Measurements from ENCODE around the gene ATG7. TPM values are rescaled to one million over a fixed set of nuclear protein-coding genes. Genes with fewer than 3 reads are reported as not detected.

Gene ATG7
- total RNA-seq, 2 experiments from 2014 or later: 36.8 to 40.0 TPM

- H3K4me1 Mint-ChIP-seq (ENCODE audit: low read depth): no peaks in the 10 kb centered on the region
- DNase-seq: no peak
- ChIA-PET CTCF (interaction anchor here (0.9 to 4.9 kb wide), 19 partner anchors 9 to 456 kb away, joined by 3 to 76 read pairs (median 6); partner anchors contain the start of gene HRH1), POLR2A (no interaction called here)
- no peak for ATAC-seq
- H3K27ac Mint-ChIP-seq: no peak overlapping the region
- H3K27me3 Mint-ChIP-seq (ENCODE audit: low read depth): no peaks in the 10 kb centered on the region
- peaks cover 5% of the 10 kb centered on the region for H3K36me3 Mint-ChIP-seq (ENCODE audit: low read depth)
- no peak overlapping the region for H3K4me3 Mint-ChIP-seq
- H3K9me3 Mint-ChIP-seq (ENCODE audit: insufficient read depth): no peaks in the 10 kb centered on the region
These were observed 107.9 kb downstream of the ATG7 start for GRCh38 chr3:11379824-11380701.

GRCh38 chr3:11381141-11381540 lies 108.9 kb downstream of the ATG7 start:
- no peak for ATAC-seq
- Mint-ChIP-seq H3K27ac (no peak overlapping the region), H3K4me1 (ENCODE audit: low read depth) (no peaks in the 10 kb centered on the region), H3K27me3 (ENCODE audit: low read depth) (no peaks in the 10 kb centered on the region), H3K36me3 (ENCODE audit: low read depth) (peaks cover 5% of the 10 kb centered on the region), H3K4me3 (no peak overlapping the region), H3K9me3 (ENCODE audit: insufficient read depth) (no peaks in the 10 kb centered on the region)
- no peak for DNase-seq
- CTCF ChIA-PET: interaction anchor here (1.3 to 4.9 kb wide), 5 partner anchors 11 to 423 kb away, joined by 3 to 76 read pairs (median 5); partner anchors contain the start of gene HRH1
- POLR2A ChIA-PET: no interaction called here

GRCh38 chr3:11381563-11381962 lies 109.4 kb downstream of the ATG7 start:
- DNase-seq: no peak
- Mint-ChIP-seq H3K4me1 (ENCODE audit: low read depth) (no peaks in the 10 kb centered on the region), H3K27me3 (ENCODE audit: low read depth) (no peaks in the 10 kb centered on the region), H3K9me3 (ENCODE audit: insufficient read depth) (no peaks in the 10 kb centered on the region), H3K36me3 (ENCODE audit: low read depth) (peaks cover 8% of the 10 kb centered on the region), H3K27ac (no peak overlapping the region), H3K4me3 (no peak overlapping the region)
- no peak for ATAC-seq
- ChIA-PET CTCF (interaction anchor here (1.3 to 4.9 kb wide), 5 partner anchors 10 to 422 kb away, joined by 3 to 76 read pairs (median 4); partner anchors contain the start of gene HRH1), POLR2A (no interaction called here)

GRCh38 chr3:11382146-11382745 lies 110.0 kb downstream of the ATG7 start:
- DNase-seq: no peak
- POLR2A ChIA-PET: no interaction called here
- no peaks in the 10 kb centered on the region for H3K4me1 Mint-ChIP-seq (ENCODE audit: low read depth)
- H3K27ac Mint-ChIP-seq: no peak overlapping the region
- no peaks in the 10 kb centered on the region for H3K27me3 Mint-ChIP-seq (ENCODE audit: low read depth)
- ATAC-seq: no peak
- no peaks in the 10 kb centered on the region for H3K9me3 Mint-ChIP-seq (ENCODE audit: insufficient read depth)
- CTCF ChIA-PET: interaction anchor here (1.3 to 4.9 kb wide), 2 partner anchors 9 to 267 kb away, joined by 4 to 76 read pairs; no protein-coding TSS in a partner anchor
- no peak overlapping the region for H3K4me3 Mint-ChIP-seq
- H3K36me3 Mint-ChIP-seq (ENCODE audit: low read depth): peaks cover 8% of the 10 kb centered on the region

- DNase-seq: no peak
- CTCF ChIA-PET: interaction anchor here (0.5 kb wide), 1 partner anchor 855 kb away, joined by 3 read pairs; no protein-coding TSS in a partner anchor
- H3K27ac Mint-ChIP-seq: no peak overlapping the region
- H3K4me1 Mint-ChIP-seq (ENCODE audit: low read depth): no peaks in the 10 kb centered on the region
- no peaks in the 10 kb centered on the region for H3K27me3 Mint-ChIP-seq (ENCODE audit: low read depth)
- peaks cover 11% of the 10 kb centered on the region for H3K36me3 Mint-ChIP-seq (ENCODE audit: low read depth)
- ATAC-seq: no peak
- H3K9me3 Mint-ChIP-seq (ENCODE audit: insufficient read depth): no peaks in the 10 kb centered on the region
- no peak overlapping the region for H3K4me3 Mint-ChIP-seq
- POLR2A ChIA-PET: no interaction called here
These were observed 111.9 kb downstream of the ATG7 start for GRCh38 chr3:11384074-11384473.

GRCh38 chr3:11385326-11385725 lies 113.1 kb downstream of the ATG7 start:
- no peak for ATAC-seq
- Mint-ChIP-seq H3K4me1 (ENCODE audit: low read depth) (no peaks in the 10 kb centered on the region), H3K36me3 (ENCODE audit: low read depth) (peaks cover 17% of the 10 kb centered on the region), H3K4me3 (no peak overlapping the region), H3K27ac (no peak overlapping the region), H3K9me3 (ENCODE audit: insufficient read depth) (no peaks in the 10 kb centered on the region), H3K27me3 (ENCODE audit: low read depth) (no peaks in the 10 kb centered on the region)
- ChIA-PET POLR2A (no interaction called here), CTCF (no interaction called here)
- DNase-seq: no peak

GRCh38 chr3:11385891-11386290 lies 113.7 kb downstream of the ATG7 start:
- DNase-seq (no peak), ATAC-seq (no peak)
- H3K4me1 Mint-ChIP-seq (ENCODE audit: low read depth): no peaks in the 10 kb centered on the region
- ChIA-PET CTCF (no interaction called here), POLR2A (no interaction called here)
- H3K27me3 Mint-ChIP-seq (ENCODE audit: low read depth): no peaks in the 10 kb centered on the region
- no peak overlapping the region for H3K4me3 Mint-ChIP-seq
- H3K9me3 Mint-ChIP-seq (ENCODE audit: insufficient read depth): no peaks in the 10 kb centered on the region
- H3K27ac Mint-ChIP-seq: no peak overlapping the region
- peaks cover 17% of the 10 kb centered on the region for H3K36me3 Mint-ChIP-seq (ENCODE audit: low read depth)

- CTCF ChIA-PET: no interaction called here
These were observed 114.4 kb downstream of the ATG7 start for GRCh38 chr3:11386465-11387113.

GRCh38 chr3:11389386-11390268 lies 117.4 kb downstream of the ATG7 start:
- peaks cover 15% of the 10 kb centered on the region for H3K36me3 Mint-ChIP-seq (ENCODE audit: low read depth)
- ATAC-seq (no peak), DNase-seq (no peak)
- POLR2A ChIA-PET: no interaction called here
- H3K9me3 Mint-ChIP-seq (ENCODE audit: insufficient read depth): no peaks in the 10 kb centered on the region
- H3K4me1 Mint-ChIP-seq (ENCODE audit: low read depth): peaks cover 13% of the 10 kb centered on the region
- CTCF ChIA-PET: interaction anchor here (1.7 kb wide), 1 partner anchor 10 kb away, joined by 5 read pairs; no protein-coding TSS in a partner anchor
- no peak overlapping the region for H3K27ac Mint-ChIP-seq
- H3K27me3 Mint-ChIP-seq (ENCODE audit: low read depth): no peaks in the 10 kb centered on the region
- H3K4me3 Mint-ChIP-seq: no peak overlapping the region

More at GRCh38 chr3:11386465-11387113, 114.4 kb downstream of the ATG7 start:
- ATAC-seq (no peak), DNase-seq (no peak)
- POLR2A ChIA-PET: no interaction called here
- no peaks in the 10 kb centered on the region for H3K9me3 Mint-ChIP-seq (ENCODE audit: insufficient read depth)
- H3K4me3 Mint-ChIP-seq: no peak overlapping the region
- H3K27me3 Mint-ChIP-seq (ENCODE audit: low read depth): no peaks in the 10 kb centered on the region
- H3K27ac Mint-ChIP-seq: no peak overlapping the region
- H3K4me1 Mint-ChIP-seq (ENCODE audit: low read depth): peaks cover 1% of the 10 kb centered on the region
- peaks cover 17% of the 10 kb centered on the region for H3K36me3 Mint-ChIP-seq (ENCODE audit: low read depth)

- H3K27ac Mint-ChIP-seq: no peak overlapping the region
- no peaks in the 10 kb centered on the region for H3K27me3 Mint-ChIP-seq (ENCODE audit: low read depth)
- peaks cover 13% of the 10 kb centered on the region for H3K4me1 Mint-ChIP-seq (ENCODE audit: low read depth)
- peaks cover 19% of the 10 kb centered on the region for H3K36me3 Mint-ChIP-seq (ENCODE audit: low read depth)
- ChIA-PET CTCF (interaction anchor here (1.7 to 2.6 kb wide), 2 partner anchors 8 to 11 kb away, joined by 4 to 13 read pairs; no protein-coding TSS in a partner anchor), POLR2A (no interaction called here)
- no peak overlapping the region for H3K4me3 Mint-ChIP-seq
- ATAC-seq (no peak), DNase-seq (no peak)
- H3K9me3 Mint-ChIP-seq (ENCODE audit: insufficient read depth): no peaks in the 10 kb centered on the region
These were observed 118.4 kb downstream of the ATG7 start for GRCh38 chr3:11390411-11391131.
